ENCODE measurements around the gene N4BP2. TPM values are rescaled to one million over a fixed set of nuclear protein-coding genes. Genes with fewer than 3 reads are reported as not detected.
A peak's percentile ranks its signal among the peaks of the same experiment; 100 is the strongest.

The N4BP2 gene
- total and polyA plus RNA-seq, 2 donors from 2014 or later = 0.71 to 10.5 TPM

DNA sequence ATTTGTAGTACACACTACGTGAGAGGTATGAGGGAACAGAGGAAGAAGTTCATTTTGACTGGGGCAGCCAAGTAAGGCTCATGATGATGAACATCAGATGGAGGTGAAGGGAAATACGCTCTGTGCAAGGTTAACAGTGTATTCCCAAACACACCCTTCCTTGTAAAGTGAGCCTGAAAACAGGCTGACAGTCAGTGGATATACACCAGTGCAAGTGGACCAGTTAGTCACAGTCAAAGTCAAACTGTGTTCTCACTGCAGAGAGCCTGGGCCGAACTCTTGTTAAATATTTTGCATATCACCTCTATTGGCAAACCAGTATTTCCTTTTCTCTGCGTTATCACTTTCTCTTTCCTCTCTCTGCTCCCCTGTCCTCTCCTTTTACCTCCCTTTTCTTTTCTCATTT is 116.8 kb downstream of the N4BP2 start:
- no peak for FAIRE-seq

GRCh38 chr4:40176602-40177001 is 120.0 kb downstream of the N4BP2 start:
- no peaks in the 10 kb centered on the region for H3K27me3 ChIP-seq (ENCODE audit: control insufficient read depth, insufficient read depth, low read length)
- intact Hi-C loops (cut with DNase I) = no loop called here
- no peaks in the 10 kb centered on the region for H3K36me3 ChIP-seq (ENCODE audit: control insufficient read depth in 2 of 3, insufficient read depth in 3 of 3, low read length in 3 of 3)
- no peak for TF ChIP-seq CTCF (IDR thresholded peaks at IDR 0.05; ENCODE audit: borderline replicate concordance, extremely low read depth, insufficient read depth)
- H3K4me3 ChIP-seq (ENCODE audit: low read length in 3 of 3) = peak overlapping the region in 2 of 3 donors; percentile 48 to 58
- H3K4me1 ChIP-seq (ENCODE audit: control insufficient read depth in 2 of 3, insufficient read depth in 2 of 3, low read depth in 1 of 3, low read length in 3 of 3) = no peaks in the 10 kb centered on the region
- no peak overlapping the region for H3K9ac ChIP-seq (ENCODE audit: low read length in 3 of 3)
- no peaks in the 10 kb centered on the region for H3K9me3 ChIP-seq (ENCODE audit: control insufficient read depth in 2 of 3, insufficient read depth in 1 of 3, low read length in 3 of 3)
- H3K27ac ChIP-seq (ENCODE audit: low read depth in 2 of 2, low read length in 2 of 2) = no peak overlapping the region
- FAIRE-seq = no peak
- peak in 4 of 5 donors; percentile 33 to 62 (median 49) for DNase-seq

More for the DNA sequence above, 116.8 kb downstream of the N4BP2 start:
- H3K4me1 ChIP-seq (ENCODE audit: control insufficient read depth in 2 of 3, insufficient read depth in 2 of 3, low read depth in 1 of 3, low read length in 3 of 3) = no peaks in the 10 kb centered on the region
- no peak overlapping the region for H3K9ac ChIP-seq (ENCODE audit: low read length in 3 of 3)
- no peaks in the 10 kb centered on the region for H3K36me3 ChIP-seq (ENCODE audit: control insufficient read depth in 2 of 3, insufficient read depth in 3 of 3, low read length in 3 of 3)
- H3K27me3 ChIP-seq (ENCODE audit: control insufficient read depth, insufficient read depth, low read length) = no peaks in the 10 kb centered on the region
- TF ChIP-seq CTCF (IDR thresholded peaks at IDR 0.05; ENCODE audit: borderline replicate concordance, extremely low read depth, insufficient read depth) = no peak
- H3K27ac ChIP-seq (ENCODE audit: low read depth in 2 of 2, low read length in 2 of 2) = no peak overlapping the region
- no peaks in the 10 kb centered on the region for H3K9me3 ChIP-seq (ENCODE audit: control insufficient read depth in 2 of 3, insufficient read depth in 1 of 3, low read length in 3 of 3)
- no peak overlapping the region for H3K4me3 ChIP-seq (ENCODE audit: low read length in 3 of 3)
- intact Hi-C loops (cut with DNase I) = no loop called here
- DNase-seq = no peak

- FAIRE-seq (no peak), DNase-seq (no peak)
- no peak for TF ChIP-seq CTCF (IDR thresholded peaks at IDR 0.05; ENCODE audit: borderline replicate concordance, extremely low read depth, insufficient read depth)
- no peak overlapping the region for H3K4me3 ChIP-seq (ENCODE audit: low read length in 3 of 3)
- intact Hi-C loops (cut with DNase I) = no loop called here
- H3K36me3 ChIP-seq (ENCODE audit: control insufficient read depth in 2 of 3, insufficient read depth in 3 of 3, low read length in 3 of 3) = no peaks in the 10 kb centered on the region
- no peak overlapping the region for H3K9ac ChIP-seq (ENCODE audit: low read length in 3 of 3)
- no peak overlapping the region for H3K27ac ChIP-seq (ENCODE audit: low read depth in 2 of 2, low read length in 2 of 2)
- no peaks in the 10 kb centered on the region for H3K9me3 ChIP-seq (ENCODE audit: control insufficient read depth in 2 of 3, insufficient read depth in 1 of 3, low read length in 3 of 3)
- H3K27me3 ChIP-seq (ENCODE audit: control insufficient read depth, insufficient read depth, low read length) = no peaks in the 10 kb centered on the region
- H3K4me1 ChIP-seq (ENCODE audit: control insufficient read depth in 2 of 3, insufficient read depth in 2 of 3, low read depth in 1 of 3, low read length in 3 of 3) = no peaks in the 10 kb centered on the region
Measured at GRCh38 chr4:40177591-40177990, 120.9 kb downstream of the N4BP2 start.

DNA sequence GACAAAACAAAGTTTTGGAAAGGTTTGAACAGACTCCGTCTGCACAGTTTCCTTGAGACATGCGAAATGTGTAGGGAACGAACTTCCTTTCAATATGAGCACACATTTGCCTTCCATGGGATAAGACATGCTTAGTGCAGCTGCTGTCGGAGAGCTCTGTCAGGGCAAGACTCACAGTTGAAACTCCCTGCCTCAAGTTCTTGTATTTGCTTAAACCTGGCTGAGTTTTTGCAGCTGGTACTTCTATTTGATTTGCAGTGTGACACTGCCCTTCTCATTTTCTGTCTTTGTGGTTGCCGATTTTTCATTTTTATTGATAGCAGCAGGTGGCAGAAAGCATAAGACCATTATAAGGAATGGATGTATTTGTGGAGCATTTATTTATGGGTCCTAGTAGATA is 122.0 kb downstream of the N4BP2 start:
- H3K27ac ChIP-seq (ENCODE audit: low read depth in 2 of 2, low read length in 2 of 2) = no peak overlapping the region
- DNase-seq (peak in 2 of 5 donors; percentile 40 to 50), FAIRE-seq (no peak)
- H3K9ac ChIP-seq (ENCODE audit: low read length in 3 of 3) = no peak overlapping the region
- no peaks in the 10 kb centered on the region for H3K9me3 ChIP-seq (ENCODE audit: control insufficient read depth in 2 of 3, insufficient read depth in 1 of 3, low read length in 3 of 3)
- no peaks in the 10 kb centered on the region for H3K4me1 ChIP-seq (ENCODE audit: control insufficient read depth in 2 of 3, insufficient read depth in 2 of 3, low read depth in 1 of 3, low read length in 3 of 3)
- no peak for TF ChIP-seq CTCF (IDR thresholded peaks at IDR 0.05; ENCODE audit: borderline replicate concordance, extremely low read depth, insufficient read depth)
- H3K27me3 ChIP-seq (ENCODE audit: control insufficient read depth, insufficient read depth, low read length) = no peaks in the 10 kb centered on the region
- intact Hi-C loops (cut with DNase I) = no loop called here
- H3K4me3 ChIP-seq (ENCODE audit: low read length in 3 of 3) = no peak overlapping the region
- H3K36me3 ChIP-seq (ENCODE audit: control insufficient read depth in 2 of 3, insufficient read depth in 3 of 3, low read length in 3 of 3) = no peaks in the 10 kb centered on the region
